HepG2 (cell line): ENCODE measurements around the gene IL17C. TPM values are rescaled to one million over a fixed set of nuclear protein-coding genes. Genes with fewer than 3 reads are reported as not detected.
A peak's percentile ranks its signal among the peaks of the same experiment; 100 is the strongest.

Experiments used
- ARNTL ChIP-seq: sonication (generic); formaldehyde crosslinking; IDR thresholded peaks from 2 replicates; pipeline ENCODE4 v1.4.0; 2020; ENCODE audit warnings: mild to moderate bottlenecking, missing genetic modification reagents
- FOXK1 ChIP-seq: sonication (generic); formaldehyde crosslinking; IDR thresholded peaks from 2 replicates; pipeline ENCODE4 v1.4.0; 2020; ENCODE audit warnings: low read depth, missing genetic modification reagents, borderline replicate concordance
- GZF1 ChIP-seq: sonication (generic); formaldehyde crosslinking; IDR thresholded peaks from 2 replicates; pipeline ENCODE4 v1.5.1; 2020; ENCODE audit warnings: mild to moderate bottlenecking, missing genetic modification reagents
- HDAC1 ChIP-seq: sonication (generic); formaldehyde crosslinking; IDR thresholded peaks from 2 replicates; pipeline ENCODE4 v1.5.1; 2020; ENCODE audit warnings: mild to moderate bottlenecking, missing genetic modification reagents
- HNF4A ChIP-seq: sonication (generic); formaldehyde crosslinking; IDR thresholded peaks from 2 replicates; pipeline ENCODE4 v1.4.0; 2020; ENCODE audit warnings: missing genetic modification reagents
- MTA3 ChIP-seq: sonication (generic); formaldehyde crosslinking; IDR thresholded peaks from 2 replicates; pipeline ENCODE4 v1.4.0; 2020; ENCODE audit warnings: missing genetic modification reagents
- NFAT5 ChIP-seq: sonication (generic); formaldehyde crosslinking; IDR thresholded peaks from 2 replicates; pipeline ENCODE4 v1.4.0; 2020; ENCODE audit warnings: missing genetic modification reagents
- NONO ChIP-seq, 2 experiments: fragments of 450-650 bp in 1 of 2; sonication (generic) in 1 of 2; formaldehyde crosslinking in 1 of 2; IDR thresholded peaks in 1 of 2; conservative IDR thresholded peaks in 1 of 2; 2 replicates each; pipeline versions ENCODE4 v1.6.1 to v1.8.0; 2017 to 2022; ENCODE audit warnings: mild to moderate bottlenecking in 1 of 2, missing genetic modification reagents in 1 of 2, moderate library complexity in 1 of 2
- PAXIP1 ChIP-seq: sonication (generic); formaldehyde crosslinking; conservative IDR thresholded peaks from 2 replicates; pipeline ENCODE4 v1.4.0; 2020; ENCODE audit warnings: mild to moderate bottlenecking, missing genetic modification reagents, moderate library complexity
- PHF20 ChIP-seq: sonication (generic); formaldehyde crosslinking; IDR thresholded peaks from 2 replicates; pipeline ENCODE4 v1.5.0; 2020; ENCODE audit warnings: mild to moderate bottlenecking, missing genetic modification reagents
- SMYD3 ChIP-seq: sonication (generic); formaldehyde crosslinking; IDR thresholded peaks from 2 replicates; pipeline ENCODE4 v1.8.1; 2023; ENCODE audit warnings: mild to moderate bottlenecking, missing genetic modification reagents
- TBX2 ChIP-seq: sonication (generic); formaldehyde crosslinking; IDR thresholded peaks from 2 replicates; pipeline ENCODE4 v1.5.0; 2020; ENCODE audit warnings: missing genetic modification reagents, mild to moderate bottlenecking, borderline replicate concordance
- ZC3H4 ChIP-seq: sonication (generic); formaldehyde crosslinking; IDR thresholded peaks from 2 replicates; pipeline ENCODE4 v1.4.0; 2020; ENCODE audit warnings: missing genetic modification reagents, borderline replicate concordance
- ZHX1 ChIP-seq: sonication (generic); formaldehyde crosslinking; IDR thresholded peaks from 2 replicates; pipeline ENCODE4 v1.8.1; 2022; ENCODE audit warnings: low read depth, mild to moderate bottlenecking, missing genetic modification reagents
- ZIK1 ChIP-seq: sonication (generic); formaldehyde crosslinking; IDR thresholded peaks from 2 replicates; pipeline ENCODE4 v1.5.0; 2020; ENCODE audit warnings: mild to moderate bottlenecking, low read depth, missing genetic modification reagents, borderline replicate concordance
- ZMYM4 ChIP-seq: sonication (generic); formaldehyde crosslinking; IDR thresholded peaks from 2 replicates; pipeline ENCODE4 v1.8.1; 2023; ENCODE audit warnings: mild to moderate bottlenecking, missing genetic modification reagents
- ZNF629 ChIP-seq: sonication (generic); formaldehyde crosslinking; conservative IDR thresholded peaks from 2 replicates; pipeline ENCODE4 v1.5.0; 2020; ENCODE audit warnings: missing genetic modification reagents
- ZNF788 ChIP-seq: sonication (generic); formaldehyde crosslinking; IDR thresholded peaks from 2 replicates; pipeline ENCODE4 v1.5.0; 2020; ENCODE audit warnings: mild to moderate bottlenecking, missing genetic modification reagents, borderline replicate concordance
- polyA plus RNA-seq, 8 experiments: library from polyadenylated mRNA; depleted of rRNA in 3 of 8; stranded (reverse) in 7 of 8; unstranded in 1 of 8; fragments of >200 nt; fragmentation: Illumina TruSeq in 4 of 8; extraction: Trizol in 4 of 8; gene quantifications; 2 replicates each; pipeline versions ENCODE4 v1.2.1 to v1.2.3, GENCODE V29; 2011 to 2016; ENCODE audit warnings: low read depth in 4 of 8, missing spikeins in 1 of 8, mixed read lengths in 1 of 8; ENCODE audit not compliant: insufficient read depth in 1 of 8
- total RNA-seq, 5 experiments: library from RNA; depleted of rRNA; stranded (reverse); fragments of >200 nt; fragmentation: Illumina TruSeq; extraction: Trizol; gene quantifications; 2 replicates each; pipeline ENCODE4 v1.2.3, GENCODE V29; 2016; ENCODE audit warnings: low read depth in 1 of 5

The IL17C gene
- total and polyA plus RNA-seq, 2 of the 13 experiments (the other 11 are each of a cell fraction or from before 2014, with no cell fraction given): not detected

GRCh38 chr16:88687254-88687576 lies 48.8 kb downstream of the IL17C start (continued):
- 0 out of 2 replicates have a peak, but pooled peaks have one; percentile 26 for TF ChIP-seq ZHX1 (CRISPR knock-in tag)
- 0 out of 2 replicates have a peak, but pooled peaks have one; percentile 28 for TF ChIP-seq HDAC1 (CRISPR knock-in tag)
- TF ChIP-seq TBX2: 0 out of 2 replicates have a peak, but pooled peaks have one; percentile 2
- TF ChIP-seq NONO (IDR thresholded peaks at IDR 0.05): no peak
- TF ChIP-seq NONO (CRISPR knock-in tag; conservative IDR thresholded peaks at IDR 0.05): 0 out of 2 replicates have a peak, but pooled peaks have one; percentile 47
- TF ChIP-seq ZIK1 (CRISPR knock-in tag): 0 out of 2 replicates have a peak, but pooled peaks have one; percentile 56
- peak; percentile 53 for TF ChIP-seq HNF4A (CRISPR knock-in tag)
- no peak for TF ChIP-seq NFAT5 (CRISPR knock-in tag)
- peak; percentile 37 for TF ChIP-seq ARNTL
- TF ChIP-seq PAXIP1: peak; percentile 79
- TF ChIP-seq GZF1 (CRISPR knock-in tag): 0 out of 2 replicates have a peak, but pooled peaks have one; percentile 52
- no peak for TF ChIP-seq SMYD3 (CRISPR knock-in tag)
- no peak for TF ChIP-seq ZC3H4 (CRISPR knock-in tag)
- no peak for TF ChIP-seq MTA3
- 0 out of 2 replicates have a peak, but pooled peaks have one; percentile 47 for TF ChIP-seq PHF20 (CRISPR knock-in tag)
- TF ChIP-seq ZMYM4 (CRISPR knock-in tag): peak; percentile 8; the same call in 1 of the 2 replicates
- TF ChIP-seq FOXK1: no peak
- TF ChIP-seq ZNF788: no peak; the same call in 1 of the 2 replicates
- no peak for TF ChIP-seq ZNF629
